ENCODE data around the gene ADAT1.

GRCh38 chr16:75578212-75578611, 44.9 kb downstream of the ADAT1 start:
- TF ChIP-seq CTCF (IDR thresholded peaks at IDR 0.05 in 2 of 3, conservative IDR thresholded peaks at IDR 0.05 in 1 of 3; ENCODE audit: control insufficient read depth in 2 of 3, extremely low read depth in 1 of 3, insufficient read depth in 1 of 3, low read depth in 3 of 3, low read length in 3 of 3), result no peak
- no peak for TF ChIP-seq RFX5 (IDR thresholded peaks at IDR 0.05; ENCODE audit: low read depth, low read length)
- no peak for TF ChIP-seq TCF12 (IDR thresholded peaks at IDR 0.05; ENCODE audit: low read depth, low read length)

Data from GM12878 (cell line).